Stimulated activated naive B cell treated with anti-CD40 and anti-IgM and Interleukin-4, amounts not matched to agents 10 μg/mL and 1 μg/mL and 100 μg/mL, for 72 hours (primary cell): Measurements from ENCODE around the gene OASL.
"Not testable (repeated sequence)": the region's sequence is repeated elsewhere in the genome, so short reads cannot be mapped to it uniquely, and the experiment has no call there.

Source experiments
- ATAC-seq, 2 donors: fragments of 150-1000 bp; cut with Tn5 transposase; replicated peaks; 2 replicates each; pipeline ENCODE4 v1.10.0; 2021; ENCODE audit warnings: moderate library complexity in 1 of 2
- DNase-seq: peaks from one replicate; pipeline ENCODE4 v3.0.0; 2021
- H3K27ac Mint-ChIP-seq: one replicate; pipeline ENCODE4 v1.8.0; 2022; ENCODE audit warnings: mild to moderate bottlenecking, mixed read lengths
- H3K27me3 Mint-ChIP-seq, 2 donors: one replicate each; pipeline ENCODE4 v1.8.0; 2022; ENCODE audit warnings: mixed read lengths in 2 of 2
- H3K36me3 Mint-ChIP-seq, 2 donors: one replicate each; pipeline ENCODE4 v1.8.0; 2022; ENCODE audit warnings: mixed read lengths in 2 of 2, mild to moderate bottlenecking in 1 of 2
- H3K4me1 Mint-ChIP-seq, 2 donors: one replicate each; pipeline ENCODE4 v1.8.0; 2022; ENCODE audit warnings: mixed read lengths in 2 of 2, mild to moderate bottlenecking in 1 of 2
- H3K4me3 Mint-ChIP-seq, 2 donors: one replicate each; pipeline ENCODE4 v1.8.0; 2022; ENCODE audit warnings: mild to moderate bottlenecking in 2 of 2, mixed read lengths in 2 of 2, moderate library complexity in 1 of 2
- H3K9me3 Mint-ChIP-seq, 2 donors: one replicate each; pipeline ENCODE4 v1.8.0; 2022; ENCODE audit warnings: mixed read lengths in 2 of 2, mild to moderate bottlenecking in 1 of 2

Gene OASL

GRCh38 chr12:121038861-121039668 lies at the start of gene OASL:
Gene OASL (minus strand): TSS chr12:121039246. CDS start chr12:121038971, 275 bp downstream.
- peak; percentile 94 to 96 for ATAC-seq
- peaks cover 3 to 4% of the 10 kb centered on the region in 2 donors for H3K36me3 Mint-ChIP-seq
- peak within 1 kb of the TSS; percentile 88 to 91 for H3K4me3 Mint-ChIP-seq
- H3K9me3 Mint-ChIP-seq, result peaks cover 0 to 2% of the 10 kb centered on the region in 2 donors
- DNase-seq, result peak; percentile 49
- peaks cover 57 to 65% of the 10 kb centered on the region in 2 donors for H3K27me3 Mint-ChIP-seq
- H3K27ac Mint-ChIP-seq, result peak within 1 kb of the TSS; percentile 82
- H3K4me1 Mint-ChIP-seq, result peaks cover 12 to 19% of the 10 kb centered on the region in 2 donors

GRCh38 chr12:121088195-121088585 lies 49.1 kb upstream of the OASL start:
- Mint-ChIP-seq H3K4me1 (peaks cover 15 to 19% of the 10 kb centered on the region in 2 donors), H3K4me3 (no peak overlapping the region), H3K27me3 (no peaks in the 10 kb centered on the region), H3K9me3 (no peaks in the 10 kb centered on the region), H3K36me3 (no peaks in the 10 kb centered on the region), H3K27ac (no peak overlapping the region)
- ATAC-seq (no peak), DNase-seq (no peak)

GRCh38 chr12:121087467-121088194 lies 48.6 kb upstream of the OASL start:
- H3K4me1 Mint-ChIP-seq, result peaks cover 12 to 13% of the 10 kb centered on the region in 2 donors
- no peaks in the 10 kb centered on the region for H3K9me3 Mint-ChIP-seq
- H3K36me3 Mint-ChIP-seq, result no peaks in the 10 kb centered on the region
- no peak overlapping the region for H3K27ac Mint-ChIP-seq
- no peak overlapping the region for H3K4me3 Mint-ChIP-seq
- no peak for ATAC-seq
- DNase-seq, result no peak
- no peaks in the 10 kb centered on the region for H3K27me3 Mint-ChIP-seq

GRCh38 chr12:121086781-121087295 lies 47.8 kb upstream of the OASL start:
- Mint-ChIP-seq H3K27ac (no peak overlapping the region), H3K4me1 (peaks cover 9 to 11% of the 10 kb centered on the region in 2 donors), H3K27me3 (no peaks in the 10 kb centered on the region), H3K9me3 (no peaks in the 10 kb centered on the region), H3K4me3 (no peak overlapping the region), H3K36me3 (no peaks in the 10 kb centered on the region)
- DNase-seq, result no peak
- no peak for ATAC-seq

GRCh38 chr12:121085506-121086353 lies 46.7 kb upstream of the OASL start:
- Mint-ChIP-seq H3K4me3 (no peak overlapping the region), H3K9me3 (no peaks in the 10 kb centered on the region), H3K27ac (no peak overlapping the region), H3K4me1 (peaks cover 9 to 11% of the 10 kb centered on the region in 2 donors), H3K27me3 (no peaks in the 10 kb centered on the region), H3K36me3 (no peaks in the 10 kb centered on the region)
- ATAC-seq (no peak), DNase-seq (no peak)

- ATAC-seq (no peak), DNase-seq (no peak)
- Mint-ChIP-seq H3K27ac (no peak overlapping the region), H3K4me3 (no peak overlapping the region), H3K9me3 (no peaks in the 10 kb centered on the region), H3K36me3 (no peaks in the 10 kb centered on the region), H3K4me1 (peaks cover 9 to 11% of the 10 kb centered on the region in 2 donors), H3K27me3 (no peaks in the 10 kb centered on the region)
Observed at GRCh38 chr12:121085069-121085468, 46.0 kb upstream of the OASL start.

GRCh38 chr12:121084229-121084628 lies 45.2 kb upstream of the OASL start:
- no peaks in the 10 kb centered on the region for H3K36me3 Mint-ChIP-seq
- H3K27me3 Mint-ChIP-seq, result no peaks in the 10 kb centered on the region
- H3K9me3 Mint-ChIP-seq, result no peaks in the 10 kb centered on the region
- no peak overlapping the region for H3K4me3 Mint-ChIP-seq
- no peak for ATAC-seq
- no peak for DNase-seq
- H3K27ac Mint-ChIP-seq, result no peak overlapping the region
- peaks cover 9 to 11% of the 10 kb centered on the region in 2 donors for H3K4me1 Mint-ChIP-seq

GRCh38 chr12:121080909-121081308 lies 41.9 kb upstream of the OASL start:
- Mint-ChIP-seq H3K4me3 (no peak overlapping the region), H3K9me3 (no peaks in the 10 kb centered on the region), H3K27ac (no peak overlapping the region), H3K4me1 (no peaks in the 10 kb centered on the region), H3K36me3 (no peaks in the 10 kb centered on the region), H3K27me3 (no peaks in the 10 kb centered on the region)
- DNase-seq, result no peak
- no peak for ATAC-seq

GRCh38 chr12:121079736-121080272 lies 40.8 kb upstream of the OASL start:
- Mint-ChIP-seq H3K27me3 (no peaks in the 10 kb centered on the region), H3K9me3 (peaks cover 0 to 2% of the 10 kb centered on the region in 2 donors), H3K27ac (no peak overlapping the region), H3K4me1 (no peaks in the 10 kb centered on the region), H3K4me3 (no peak overlapping the region), H3K36me3 (no peaks in the 10 kb centered on the region)
- no peak for ATAC-seq
- DNase-seq, result no peak

GRCh38 chr12:121077440-121077839 lies 38.4 kb upstream of the OASL start:
- not testable (repeated sequence) for H3K36me3 Mint-ChIP-seq, H3K27me3 Mint-ChIP-seq, DNase-seq, H3K4me1 Mint-ChIP-seq, ATAC-seq, H3K4me3 Mint-ChIP-seq, H3K27ac Mint-ChIP-seq
- peaks cover 11 to 12% of the 10 kb centered on the region in 2 donors for H3K9me3 Mint-ChIP-seq

- not testable (repeated sequence) for H3K4me1 Mint-ChIP-seq
Observed at GRCh38 chr12:121075911-121076310, 36.9 kb upstream of the OASL start.

GRCh38 chr12:121072147-121072546 lies 33.1 kb upstream of the OASL start:
- ATAC-seq (no peak), DNase-seq (no peak)
- Mint-ChIP-seq H3K9me3 (peaks cover 11 to 12% of the 10 kb centered on the region in 2 donors), H3K36me3 (peaks cover 4 to 7% of the 10 kb centered on the region in 2 donors), H3K4me1 (no peaks in the 10 kb centered on the region), H3K27ac (no peak overlapping the region), H3K27me3 (peaks cover 6 to 8% of the 10 kb centered on the region in 2 donors), H3K4me3 (no peak overlapping the region)

More at GRCh38 chr12:121075911-121076310, 36.9 kb upstream of the OASL start:
- not testable (repeated sequence) for ATAC-seq, H3K36me3 Mint-ChIP-seq, DNase-seq, H3K27ac Mint-ChIP-seq, H3K4me3 Mint-ChIP-seq, H3K27me3 Mint-ChIP-seq
- peaks cover 11 to 12% of the 10 kb centered on the region in 2 donors for H3K9me3 Mint-ChIP-seq

- no peak for ATAC-seq
- no peak overlapping the region for H3K27ac Mint-ChIP-seq
- H3K36me3 Mint-ChIP-seq, result peaks cover 4 to 7% of the 10 kb centered on the region in 2 donors
- H3K27me3 Mint-ChIP-seq, result peaks cover 6 to 8% of the 10 kb centered on the region in 2 donors
- DNase-seq, result no peak
- H3K4me1 Mint-ChIP-seq, result no peaks in the 10 kb centered on the region
- no peak overlapping the region for H3K4me3 Mint-ChIP-seq
- H3K9me3 Mint-ChIP-seq, result peaks cover 10 to 11% of the 10 kb centered on the region in 2 donors
Observed at GRCh38 chr12:121069206-121069605, 30.2 kb upstream of the OASL start.

- Mint-ChIP-seq H3K9me3 (no peaks in the 10 kb centered on the region), H3K27me3 (no peaks in the 10 kb centered on the region), H3K4me1 (peaks cover 2 to 6% of the 10 kb centered on the region in 2 donors), H3K36me3 (no peaks in the 10 kb centered on the region), H3K4me3 (no peak overlapping the region), H3K27ac (no peak overlapping the region)
- no peak for ATAC-seq
- no peak for DNase-seq
Observed at GRCh38 chr12:121065345-121065744, 26.3 kb upstream of the OASL start.
